Breast epithelium (tissue), 3 donors: ENCODE results near the gene OPCML.

Experiments used
- POLR2A ChIP-seq: fragments of 450-650 bp; IDR thresholded peaks from one replicate; pipeline ENCODE4 v1.6.1; 2016; ENCODE audit warnings: antibody characterized with exemption, mild to moderate bottlenecking, moderate library complexity
- POLR2AphosphoS5 ChIP-seq, 3 donors: sonication (generic); formaldehyde crosslinking; IDR thresholded peaks; one replicate each; pipeline ENCODE4 v1.6.1; 2017; ENCODE audit warnings: antibody characterized with exemption in 3 of 3
- TF ChIP-seq, protein P1 (sequence below), 3 donors: fragments of 450-650 bp; IDR thresholded peaks; one replicate each; pipeline ENCODE4 v1.5.1; 2016 to 2017; ENCODE audit warnings: antibody characterized with exemption in 3 of 3, mild to moderate bottlenecking in 3 of 3, moderate library complexity in 3 of 3

DNA sequence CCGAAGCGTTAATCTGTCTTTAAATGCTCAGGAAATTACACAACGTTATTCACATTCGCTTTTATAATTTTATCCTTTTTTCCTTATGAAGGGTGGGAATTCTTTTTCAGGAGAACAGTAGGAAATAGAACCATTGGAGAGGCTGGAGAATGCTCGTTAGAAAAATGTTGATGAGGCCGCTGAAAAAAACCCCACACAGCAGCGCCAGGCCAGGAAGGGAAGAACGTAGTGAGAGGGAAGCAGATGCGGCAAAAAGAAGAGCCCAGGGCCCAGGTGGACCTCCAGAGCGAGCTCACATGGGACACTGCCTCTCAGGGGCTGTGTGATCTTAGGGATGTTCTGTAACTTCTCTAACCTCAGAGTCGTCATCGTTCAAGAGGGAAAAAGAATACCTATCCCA is 691.6 kb downstream of the OPCML start:
- TF ChIP-seq, protein P1, sequence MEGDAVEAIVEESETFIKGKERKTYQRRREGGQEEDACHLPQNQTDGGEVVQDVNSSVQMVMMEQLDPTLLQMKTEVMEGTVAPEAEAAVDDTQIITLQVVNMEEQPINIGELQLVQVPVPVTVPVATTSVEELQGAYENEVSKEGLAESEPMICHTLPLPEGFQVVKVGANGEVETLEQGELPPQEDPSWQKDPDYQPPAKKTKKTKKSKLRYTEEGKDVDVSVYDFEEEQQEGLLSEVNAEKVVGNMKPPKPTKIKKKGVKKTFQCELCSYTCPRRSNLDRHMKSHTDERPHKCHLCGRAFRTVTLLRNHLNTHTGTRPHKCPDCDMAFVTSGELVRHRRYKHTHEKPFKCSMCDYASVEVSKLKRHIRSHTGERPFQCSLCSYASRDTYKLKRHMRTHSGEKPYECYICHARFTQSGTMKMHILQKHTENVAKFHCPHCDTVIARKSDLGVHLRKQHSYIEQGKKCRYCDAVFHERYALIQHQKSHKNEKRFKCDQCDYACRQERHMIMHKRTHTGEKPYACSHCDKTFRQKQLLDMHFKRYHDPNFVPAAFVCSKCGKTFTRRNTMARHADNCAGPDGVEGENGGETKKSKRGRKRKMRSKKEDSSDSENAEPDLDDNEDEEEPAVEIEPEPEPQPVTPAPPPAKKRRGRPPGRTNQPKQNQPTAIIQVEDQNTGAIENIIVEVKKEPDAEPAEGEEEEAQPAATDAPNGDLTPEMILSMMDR (IDR thresholded peaks at IDR 0.05): no peak
- TF ChIP-seq POLR2A (no peak), POLR2AphosphoS5 (IDR thresholded peaks at IDR 0.05) (no peak)
